ENCODE results near the gene ABHD12. TPM values are rescaled to one million over a fixed set of nuclear protein-coding genes. Genes with fewer than 3 reads are reported as not detected.

Gene ABHD12
- total RNA-seq, 1 donor from 2014 or later: 79.3 TPM

- H3K4me3 ChIP-seq (ENCODE audit: low read depth, low read length): no peak overlapping the region
- DNase-seq (ENCODE audit: low read depth): no peak
- TF ChIP-seq CTCF (conservative IDR thresholded peaks at IDR 0.05; ENCODE audit: low read depth, low read length): no peak
Observed at GRCh38 chr20:25364879-25365699, 25.5 kb downstream of the ABHD12 start.

- H3K4me3 ChIP-seq (ENCODE audit: low read depth, low read length): no peak overlapping the region
- DNase-seq (ENCODE audit: low read depth): no peak
- no peak for TF ChIP-seq CTCF (conservative IDR thresholded peaks at IDR 0.05; ENCODE audit: low read depth, low read length)
Observed at GRCh38 chr20:25364180-25364788, 26.4 kb downstream of the ABHD12 start.

- no peak overlapping the region for H3K4me3 ChIP-seq (ENCODE audit: low read depth, low read length)
- DNase-seq (ENCODE audit: low read depth): no peak
- no peak for TF ChIP-seq CTCF (conservative IDR thresholded peaks at IDR 0.05; ENCODE audit: low read depth, low read length)
Observed at GRCh38 chr20:25361287-25361683, 29.4 kb downstream of the ABHD12 start.

GRCh38 chr20:25360631-25361286 lies 29.9 kb downstream of the ABHD12 start:
- DNase-seq (ENCODE audit: low read depth): no peak
- TF ChIP-seq CTCF (conservative IDR thresholded peaks at IDR 0.05; ENCODE audit: low read depth, low read length): no peak
- H3K4me3 ChIP-seq (ENCODE audit: low read depth, low read length): no peak overlapping the region

- no peak for TF ChIP-seq CTCF (conservative IDR thresholded peaks at IDR 0.05; ENCODE audit: low read depth, low read length)
- DNase-seq (ENCODE audit: low read depth): no peak
- no peak overlapping the region for H3K4me3 ChIP-seq (ENCODE audit: low read depth, low read length)
Observed at GRCh38 chr20:25356271-25356933, 34.2 kb downstream of the ABHD12 start.

GRCh38 chr20:25355866-25356265 lies 34.8 kb downstream of the ABHD12 start:
- DNase-seq (ENCODE audit: low read depth): no peak
- no peak for TF ChIP-seq CTCF (conservative IDR thresholded peaks at IDR 0.05; ENCODE audit: low read depth, low read length)
- H3K4me3 ChIP-seq (ENCODE audit: low read depth, low read length): no peak overlapping the region
